ENCODE measurements around the gene FSCN2.

DNA sequence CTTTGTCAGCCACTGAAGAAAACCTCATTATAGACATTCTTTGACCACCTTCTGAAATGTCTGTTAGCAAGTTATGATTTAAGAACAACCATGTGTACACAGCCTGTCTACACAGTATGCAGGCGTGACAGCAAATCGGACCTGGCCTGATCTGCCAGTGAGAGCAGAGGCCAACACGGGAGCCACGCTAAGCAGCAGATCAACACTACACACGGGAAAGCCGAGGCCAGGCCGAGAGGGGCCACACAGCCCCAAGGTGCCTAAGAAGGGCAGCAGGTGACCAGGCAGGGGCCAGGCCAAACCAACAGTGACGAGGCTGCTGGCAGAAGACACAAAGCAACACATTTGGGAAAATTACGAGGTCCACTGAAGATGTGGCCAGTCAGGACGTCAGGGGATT lies 40.2 kb downstream of the FSCN2 start:
- TF ChIP-seq, protein P1, sequence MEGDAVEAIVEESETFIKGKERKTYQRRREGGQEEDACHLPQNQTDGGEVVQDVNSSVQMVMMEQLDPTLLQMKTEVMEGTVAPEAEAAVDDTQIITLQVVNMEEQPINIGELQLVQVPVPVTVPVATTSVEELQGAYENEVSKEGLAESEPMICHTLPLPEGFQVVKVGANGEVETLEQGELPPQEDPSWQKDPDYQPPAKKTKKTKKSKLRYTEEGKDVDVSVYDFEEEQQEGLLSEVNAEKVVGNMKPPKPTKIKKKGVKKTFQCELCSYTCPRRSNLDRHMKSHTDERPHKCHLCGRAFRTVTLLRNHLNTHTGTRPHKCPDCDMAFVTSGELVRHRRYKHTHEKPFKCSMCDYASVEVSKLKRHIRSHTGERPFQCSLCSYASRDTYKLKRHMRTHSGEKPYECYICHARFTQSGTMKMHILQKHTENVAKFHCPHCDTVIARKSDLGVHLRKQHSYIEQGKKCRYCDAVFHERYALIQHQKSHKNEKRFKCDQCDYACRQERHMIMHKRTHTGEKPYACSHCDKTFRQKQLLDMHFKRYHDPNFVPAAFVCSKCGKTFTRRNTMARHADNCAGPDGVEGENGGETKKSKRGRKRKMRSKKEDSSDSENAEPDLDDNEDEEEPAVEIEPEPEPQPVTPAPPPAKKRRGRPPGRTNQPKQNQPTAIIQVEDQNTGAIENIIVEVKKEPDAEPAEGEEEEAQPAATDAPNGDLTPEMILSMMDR (conservative IDR thresholded peaks at IDR 0.05) = no peak
- TF ChIP-seq ZFX (IDR thresholded peaks at IDR 0.05) = no peak
